H1 (cell line): Measurements from ENCODE around the gene THAP5. TPM values are rescaled to one million over a fixed set of nuclear protein-coding genes. Genes with fewer than 3 reads are reported as not detected.

Experiments
- GTF2F1 ChIP-seq: IDR thresholded peaks from 2 replicates; pipeline ENCODE4 v1.6.1; 2012; ENCODE audit warnings: low read depth, low read length, improper control_type of control experiment, borderline replicate concordance
- NANOG ChIP-seq: IDR thresholded peaks from 2 replicates; pipeline ENCODE4 v1.6.1; 2011; ENCODE audit warnings: low read length, low read depth, mild to moderate bottlenecking, inconsistent platforms; ENCODE audit not compliant: insufficient read depth, poor library complexity, severe bottlenecking
- PHF8 ChIP-seq: fragments of 200-600 bp; sonication (generic); conservative IDR thresholded peaks from 2 replicates; pipeline ENCODE4 v1.7.1; 2012; ENCODE audit warnings: low read depth, mild to moderate bottlenecking, inconsistent platforms, low read length, moderate library complexity
- RNF2 ChIP-seq: fragments of 200-900, 300-1000 bp; sonication (generic); IDR thresholded peaks from 2 replicates; pipeline ENCODE4 v1.7.1; 2016; ENCODE audit warnings: borderline replicate concordance, low read depth, mild to moderate bottlenecking, antibody characterized with exemption, low read length; ENCODE audit not compliant: poor library complexity, severe bottlenecking; ENCODE audit errors: missing control alignments
- SAP30 ChIP-seq: fragments of 300-600 bp; sonication (generic); IDR thresholded peaks from 2 replicates; pipeline ENCODE4 v1.7.1; 2012; ENCODE audit warnings: low read length, moderate library complexity, mild to moderate bottlenecking, inconsistent platforms; ENCODE audit not compliant: insufficient read depth, insufficient replicate concordance
- polyA plus RNA-seq, 7 experiments: library from polyadenylated mRNA; depleted of rRNA in 3 of 7; stranded (reverse) in 5 of 7; unstranded in 2 of 7; fragments of >200 nt in 5 of 7; fragments of 200-250 nt in 2 of 7; gene quantifications; 1 replicate in 5 of 7; 2 replicates in 1 of 7; 4 replicates in 1 of 7; pipeline versions ENCODE4 v1.2.1 to v1.2.3, GENCODE V29; 2011 to 2013; ENCODE audit warnings: missing spikeins in 2 of 7, mixed read lengths in 2 of 7
- total RNA-seq: library from RNA; stranded (reverse); fragmentation: NEBNext Ultra II Directional; extraction: Animal tissue kit (Norgen Biotek cat#: 25700); gene quantifications from 2 replicates; pipeline ENCODE4 v1.2.1, GENCODE V29; 2021
- TF ChIP-seq, protein P1 (sequence below): fragments of 300-600 bp; sonication (generic); IDR thresholded peaks from 2 replicates; pipeline ENCODE4 v1.7.1; 2012; ENCODE audit warnings: low read length, moderate library complexity, mild to moderate bottlenecking, inconsistent platforms; ENCODE audit not compliant: insufficient replicate concordance

THAP5 gene
- total and polyA plus RNA-seq, 2 of the 8 experiments (the other 6 are each of a cell fraction or from before 2014, with no cell fraction given): 3.9 to 24.2 TPM

DNA sequence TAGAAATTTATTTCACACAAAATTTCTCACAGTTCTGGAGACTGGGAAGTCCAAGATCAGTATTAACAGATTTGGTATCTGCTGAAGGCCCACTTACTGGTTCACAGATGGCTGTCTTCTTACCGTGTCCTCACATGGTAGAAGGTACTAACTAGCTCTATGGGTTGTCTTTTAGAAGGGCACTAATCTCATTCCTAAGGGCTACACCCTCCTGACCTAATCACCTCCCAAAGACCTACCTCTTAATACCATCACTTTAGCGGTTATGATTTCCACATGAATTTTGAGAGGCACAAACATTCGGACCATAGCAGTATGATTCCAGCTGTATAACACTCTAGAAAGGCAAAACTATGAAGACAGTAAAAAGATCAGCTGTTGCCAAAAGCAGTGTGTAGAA is 51.6 kb downstream of the THAP5 start (continued):
- TF ChIP-seq, protein P1, sequence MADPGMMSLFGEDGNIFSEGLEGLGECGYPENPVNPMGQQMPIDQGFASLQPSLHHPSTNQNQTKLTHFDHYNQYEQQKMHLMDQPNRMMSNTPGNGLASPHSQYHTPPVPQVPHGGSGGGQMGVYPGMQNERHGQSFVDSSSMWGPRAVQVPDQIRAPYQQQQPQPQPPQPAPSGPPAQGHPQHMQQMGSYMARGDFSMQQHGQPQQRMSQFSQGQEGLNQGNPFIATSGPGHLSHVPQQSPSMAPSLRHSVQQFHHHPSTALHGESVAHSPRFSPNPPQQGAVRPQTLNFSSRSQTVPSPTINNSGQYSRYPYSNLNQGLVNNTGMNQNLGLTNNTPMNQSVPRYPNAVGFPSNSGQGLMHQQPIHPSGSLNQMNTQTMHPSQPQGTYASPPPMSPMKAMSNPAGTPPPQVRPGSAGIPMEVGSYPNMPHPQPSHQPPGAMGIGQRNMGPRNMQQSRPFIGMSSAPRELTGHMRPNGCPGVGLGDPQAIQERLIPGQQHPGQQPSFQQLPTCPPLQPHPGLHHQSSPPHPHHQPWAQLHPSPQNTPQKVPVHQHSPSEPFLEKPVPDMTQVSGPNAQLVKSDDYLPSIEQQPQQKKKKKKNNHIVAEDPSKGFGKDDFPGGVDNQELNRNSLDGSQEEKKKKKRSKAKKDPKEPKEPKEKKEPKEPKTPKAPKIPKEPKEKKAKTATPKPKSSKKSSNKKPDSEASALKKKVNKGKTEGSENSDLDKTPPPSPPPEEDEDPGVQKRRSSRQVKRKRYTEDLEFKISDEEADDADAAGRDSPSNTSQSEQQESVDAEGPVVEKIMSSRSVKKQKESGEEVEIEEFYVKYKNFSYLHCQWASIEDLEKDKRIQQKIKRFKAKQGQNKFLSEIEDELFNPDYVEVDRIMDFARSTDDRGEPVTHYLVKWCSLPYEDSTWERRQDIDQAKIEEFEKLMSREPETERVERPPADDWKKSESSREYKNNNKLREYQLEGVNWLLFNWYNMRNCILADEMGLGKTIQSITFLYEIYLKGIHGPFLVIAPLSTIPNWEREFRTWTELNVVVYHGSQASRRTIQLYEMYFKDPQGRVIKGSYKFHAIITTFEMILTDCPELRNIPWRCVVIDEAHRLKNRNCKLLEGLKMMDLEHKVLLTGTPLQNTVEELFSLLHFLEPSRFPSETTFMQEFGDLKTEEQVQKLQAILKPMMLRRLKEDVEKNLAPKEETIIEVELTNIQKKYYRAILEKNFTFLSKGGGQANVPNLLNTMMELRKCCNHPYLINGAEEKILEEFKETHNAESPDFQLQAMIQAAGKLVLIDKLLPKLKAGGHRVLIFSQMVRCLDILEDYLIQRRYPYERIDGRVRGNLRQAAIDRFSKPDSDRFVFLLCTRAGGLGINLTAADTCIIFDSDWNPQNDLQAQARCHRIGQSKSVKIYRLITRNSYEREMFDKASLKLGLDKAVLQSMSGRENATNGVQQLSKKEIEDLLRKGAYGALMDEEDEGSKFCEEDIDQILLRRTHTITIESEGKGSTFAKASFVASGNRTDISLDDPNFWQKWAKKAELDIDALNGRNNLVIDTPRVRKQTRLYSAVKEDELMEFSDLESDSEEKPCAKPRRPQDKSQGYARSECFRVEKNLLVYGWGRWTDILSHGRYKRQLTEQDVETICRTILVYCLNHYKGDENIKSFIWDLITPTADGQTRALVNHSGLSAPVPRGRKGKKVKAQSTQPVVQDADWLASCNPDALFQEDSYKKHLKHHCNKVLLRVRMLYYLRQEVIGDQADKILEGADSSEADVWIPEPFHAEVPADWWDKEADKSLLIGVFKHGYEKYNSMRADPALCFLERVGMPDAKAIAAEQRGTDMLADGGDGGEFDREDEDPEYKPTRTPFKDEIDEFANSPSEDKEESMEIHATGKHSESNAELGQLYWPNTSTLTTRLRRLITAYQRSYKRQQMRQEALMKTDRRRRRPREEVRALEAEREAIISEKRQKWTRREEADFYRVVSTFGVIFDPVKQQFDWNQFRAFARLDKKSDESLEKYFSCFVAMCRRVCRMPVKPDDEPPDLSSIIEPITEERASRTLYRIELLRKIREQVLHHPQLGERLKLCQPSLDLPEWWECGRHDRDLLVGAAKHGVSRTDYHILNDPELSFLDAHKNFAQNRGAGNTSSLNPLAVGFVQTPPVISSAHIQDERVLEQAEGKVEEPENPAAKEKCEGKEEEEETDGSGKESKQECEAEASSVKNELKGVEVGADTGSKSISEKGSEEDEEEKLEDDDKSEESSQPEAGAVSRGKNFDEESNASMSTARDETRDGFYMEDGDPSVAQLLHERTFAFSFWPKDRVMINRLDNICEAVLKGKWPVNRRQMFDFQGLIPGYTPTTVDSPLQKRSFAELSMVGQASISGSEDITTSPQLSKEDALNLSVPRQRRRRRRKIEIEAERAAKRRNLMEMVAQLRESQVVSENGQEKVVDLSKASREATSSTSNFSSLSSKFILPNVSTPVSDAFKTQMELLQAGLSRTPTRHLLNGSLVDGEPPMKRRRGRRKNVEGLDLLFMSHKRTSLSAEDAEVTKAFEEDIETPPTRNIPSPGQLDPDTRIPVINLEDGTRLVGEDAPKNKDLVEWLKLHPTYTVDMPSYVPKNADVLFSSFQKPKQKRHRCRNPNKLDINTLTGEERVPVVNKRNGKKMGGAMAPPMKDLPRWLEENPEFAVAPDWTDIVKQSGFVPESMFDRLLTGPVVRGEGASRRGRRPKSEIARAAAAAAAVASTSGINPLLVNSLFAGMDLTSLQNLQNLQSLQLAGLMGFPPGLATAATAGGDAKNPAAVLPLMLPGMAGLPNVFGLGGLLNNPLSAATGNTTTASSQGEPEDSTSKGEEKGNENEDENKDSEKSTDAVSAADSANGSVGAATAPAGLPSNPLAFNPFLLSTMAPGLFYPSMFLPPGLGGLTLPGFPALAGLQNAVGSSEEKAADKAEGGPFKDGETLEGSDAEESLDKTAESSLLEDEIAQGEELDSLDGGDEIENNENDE: no peak
- TF ChIP-seq GTF2F1 (no peak), RNF2 (no peak), NANOG (no peak), PHF8 (no peak), SAP30 (no peak)
